Measurements from ENCODE around the gene TROAP. TPM values are rescaled to one million over a fixed set of nuclear protein-coding genes. Genes with fewer than 3 reads are reported as not detected.

Gene TROAP
- total RNA-seq, 1 experiment from 2014 or later, result 135 TPM

DNA sequence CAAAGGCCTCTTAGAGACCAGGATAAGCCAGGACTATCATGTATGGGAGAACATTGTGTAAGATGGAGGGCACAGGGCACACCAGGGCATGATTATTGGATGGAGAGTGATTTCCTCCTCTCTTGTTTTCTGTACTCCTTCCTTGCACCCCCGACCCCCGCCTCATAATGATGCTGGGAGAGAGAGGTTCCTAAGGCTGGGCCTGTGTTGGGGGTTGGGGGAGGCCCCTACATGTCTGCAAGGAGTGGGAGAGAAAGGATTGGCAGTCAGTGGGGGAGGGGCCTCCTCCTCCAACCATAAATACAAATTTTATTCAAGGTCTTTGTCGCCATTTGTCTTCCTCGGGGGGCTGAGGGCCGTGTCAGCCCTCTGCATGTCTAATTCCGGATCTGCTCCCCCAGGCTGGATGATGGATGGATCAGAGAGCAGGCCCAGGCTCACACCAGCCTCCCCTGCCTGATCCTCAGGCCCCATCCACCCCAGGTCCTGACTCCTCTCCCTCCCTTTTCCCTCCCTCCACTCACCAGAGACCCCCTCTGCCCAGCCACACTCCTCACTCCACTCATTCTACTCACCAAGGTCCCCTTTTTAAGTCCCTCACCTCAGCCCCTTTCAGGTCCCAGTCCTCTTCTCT, 15.9 kb downstream of the TROAP start:
- no peak for TF ChIP-seq CTCF (IDR thresholded peaks at IDR 0.05; ENCODE audit: insufficient read depth in 1 of 2, low read depth in 1 of 2, low read length in 1 of 2, severe bottlenecking in 1 of 2, unreplicated experiment in 1 of 2)
- BruUV-seq (replicated peaks), result no TSS peak
- no peaks in the 10 kb centered on the region for H3K36me3 ChIP-seq (ENCODE audit: control insufficient read depth, insufficient read depth, low read length)
- Mint-ChIP-seq H3K4me3 (ENCODE audit: unreplicated experiment) (no peak overlapping the region), H3K36me3 (ENCODE audit: insufficient read depth, unreplicated experiment) (peaks cover 5% of the 10 kb centered on the region), H3K4me1 (ENCODE audit: low read depth, unreplicated experiment) (peaks cover 11% of the 10 kb centered on the region), H3K9me3 (ENCODE audit: unreplicated experiment) (no peaks in the 10 kb centered on the region), H3K27me3 (ENCODE audit: insufficient read depth, unreplicated experiment) (no peaks in the 10 kb centered on the region), H3K27ac (ENCODE audit: unreplicated experiment) (no peak overlapping the region)
- DNase-seq, result no peak
- peaks cover 5% of the 10 kb centered on the region for H3K4me1 ChIP-seq
- POLR2A ChIA-PET, result no interaction called here
- CTCF ChIA-PET, result interaction anchor here (1.5 to 3.8 kb wide), 2 partner anchors 8 to 16 kb away, joined by 3 to 49 read pairs; partner anchors contain the start of genes DNAJC22 and TROAP
- intact Hi-C loops (cut with micrococcal nuclease; ENCODE audit: unreplicated experiment), result no loop called here
- H3K27me3 ChIP-seq (replicated peaks; ENCODE audit: control insufficient read depth, insufficient read depth, low read length), result no peaks in the 10 kb centered on the region
- H3K9me3 ChIP-seq, result no peaks in the 10 kb centered on the region
- H3K4me3 ChIP-seq (ENCODE audit: low read depth, low read length), result no peak overlapping the region

- Mint-ChIP-seq H3K4me3 (ENCODE audit: unreplicated experiment) (no peak overlapping the region), H3K27ac (ENCODE audit: unreplicated experiment) (no peak overlapping the region), H3K27me3 (ENCODE audit: insufficient read depth, unreplicated experiment) (no peaks in the 10 kb centered on the region), H3K4me1 (ENCODE audit: low read depth, unreplicated experiment) (peaks cover 11% of the 10 kb centered on the region), H3K9me3 (ENCODE audit: unreplicated experiment) (no peaks in the 10 kb centered on the region), H3K36me3 (ENCODE audit: insufficient read depth, unreplicated experiment) (peaks cover 5% of the 10 kb centered on the region)
- no peaks in the 10 kb centered on the region for H3K36me3 ChIP-seq (ENCODE audit: control insufficient read depth, insufficient read depth, low read length)
- ChIA-PET CTCF (interaction anchor here (1.5 to 3.8 kb wide), 2 partner anchors 7 to 16 kb away, joined by 3 to 49 read pairs; partner anchors contain the start of genes DNAJC22 and TROAP), POLR2A (no interaction called here)
- no peaks in the 10 kb centered on the region for H3K9me3 ChIP-seq
- H3K4me3 ChIP-seq (ENCODE audit: low read depth, low read length), result no peak overlapping the region
- intact Hi-C loops (cut with micrococcal nuclease; ENCODE audit: unreplicated experiment), result no loop called here
- no peaks in the 10 kb centered on the region for H3K27me3 ChIP-seq (replicated peaks; ENCODE audit: control insufficient read depth, insufficient read depth, low read length)
- TF ChIP-seq CTCF (IDR thresholded peaks at IDR 0.05; ENCODE audit: insufficient read depth in 1 of 2, low read depth in 1 of 2, low read length in 1 of 2, severe bottlenecking in 1 of 2, unreplicated experiment in 1 of 2), result no peak
- no peak for DNase-seq
- BruUV-seq (replicated peaks), result no TSS peak
- peaks cover 5% of the 10 kb centered on the region for H3K4me1 ChIP-seq
These were observed 16.4 kb downstream of the TROAP start for GRCh38 chr12:49339464-49339861.

DNA sequence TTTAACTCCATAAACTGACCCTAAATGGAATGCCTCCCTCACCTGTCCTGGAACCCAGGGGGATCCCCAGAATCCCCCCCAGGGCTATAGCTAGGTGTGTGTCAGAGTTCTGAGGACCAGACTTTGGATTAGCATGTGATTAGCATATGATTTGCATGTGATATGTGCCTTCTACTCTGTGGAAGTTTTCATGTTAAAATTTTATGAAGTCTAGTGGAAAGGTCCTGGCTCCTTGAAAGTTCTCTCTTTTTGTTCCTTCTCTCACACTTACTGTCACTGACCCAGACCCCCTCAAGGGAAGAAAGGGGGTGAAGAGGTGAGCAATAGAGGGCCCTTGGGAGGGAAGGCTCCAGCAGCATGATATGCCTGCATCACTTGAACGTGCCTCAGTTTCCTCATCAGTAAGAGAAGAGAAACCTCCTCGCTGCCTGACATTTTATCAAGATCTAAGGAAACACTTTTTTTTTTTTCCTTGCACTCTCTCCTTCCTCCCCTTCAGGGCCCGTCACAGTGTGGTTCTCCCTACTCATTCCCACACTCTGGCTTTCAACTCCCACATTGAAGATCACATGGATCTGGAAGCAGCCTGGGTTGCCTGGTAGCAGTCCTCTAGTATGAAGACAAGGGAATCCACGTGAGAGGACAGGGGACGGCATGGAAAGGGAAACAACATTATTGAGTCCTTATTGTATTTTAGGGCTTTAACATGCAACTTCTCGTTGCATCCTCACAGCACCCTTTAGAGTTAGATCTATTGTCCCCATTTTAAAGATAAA, 17.2 kb downstream of the TROAP start:
- peaks cover 11% of the 10 kb centered on the region for H3K4me1 Mint-ChIP-seq (ENCODE audit: low read depth, unreplicated experiment)
- H3K27me3 Mint-ChIP-seq (ENCODE audit: insufficient read depth, unreplicated experiment), result no peaks in the 10 kb centered on the region
- intact Hi-C loops (cut with micrococcal nuclease; ENCODE audit: unreplicated experiment), result no loop called here
- BruUV-seq (replicated peaks), result no TSS peak
- no peak overlapping the region for H3K4me3 ChIP-seq (ENCODE audit: low read depth, low read length)
- H3K36me3 Mint-ChIP-seq (ENCODE audit: insufficient read depth, unreplicated experiment), result peaks cover 5% of the 10 kb centered on the region
- no peaks in the 10 kb centered on the region for H3K36me3 ChIP-seq (ENCODE audit: control insufficient read depth, insufficient read depth, low read length)
- ChIA-PET POLR2A (interaction anchor here (1.2 kb wide), 1 partner anchor 18 kb away, joined by 4 read pairs; the partner anchor contains the start of gene TROAP), CTCF (interaction anchor here (2.9 kb wide), 1 partner anchor 8 kb away, joined by 36 read pairs; no protein-coding TSS in a partner anchor)
- H3K9me3 ChIP-seq, result no peaks in the 10 kb centered on the region
- no peaks in the 10 kb centered on the region for H3K9me3 Mint-ChIP-seq (ENCODE audit: unreplicated experiment)
- no peaks in the 10 kb centered on the region for H3K27me3 ChIP-seq (replicated peaks; ENCODE audit: control insufficient read depth, insufficient read depth, low read length)
- H3K4me1 ChIP-seq, result peaks cover 5% of the 10 kb centered on the region
- no peak overlapping the region for H3K4me3 Mint-ChIP-seq (ENCODE audit: unreplicated experiment)
- H3K27ac Mint-ChIP-seq (ENCODE audit: unreplicated experiment), result no peak overlapping the region
- no peak for TF ChIP-seq CTCF (IDR thresholded peaks at IDR 0.05; ENCODE audit: insufficient read depth in 1 of 2, low read depth in 1 of 2, low read length in 1 of 2, severe bottlenecking in 1 of 2, unreplicated experiment in 1 of 2)
- DNase-seq, result no peak
